ENCODE results near the gene ADGRA1.

The ADGRA1 gene

DNA sequence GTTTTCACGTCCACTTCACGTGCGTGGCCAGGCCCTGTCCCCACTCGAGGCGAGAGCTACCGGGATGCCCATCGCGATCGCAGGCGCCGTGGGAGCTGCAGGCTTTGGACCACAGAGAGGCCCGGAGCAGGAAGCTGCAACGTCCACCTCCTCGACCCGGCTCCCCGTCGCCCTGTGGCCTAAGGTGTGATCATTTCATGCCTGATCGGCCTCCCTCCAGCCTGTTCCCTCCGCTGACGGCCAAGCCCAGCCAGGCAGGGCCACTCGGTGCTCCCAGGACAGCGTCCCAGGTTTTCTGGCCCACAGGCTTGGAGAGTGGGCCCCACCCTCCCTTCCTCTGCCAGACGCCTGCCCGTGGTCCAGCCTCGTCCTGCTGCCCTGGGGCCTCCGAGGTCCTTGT, 91.9 kb downstream of the ADGRA1 start:
- no peak for DNase-seq (ENCODE audit: low spot score)

DNA sequence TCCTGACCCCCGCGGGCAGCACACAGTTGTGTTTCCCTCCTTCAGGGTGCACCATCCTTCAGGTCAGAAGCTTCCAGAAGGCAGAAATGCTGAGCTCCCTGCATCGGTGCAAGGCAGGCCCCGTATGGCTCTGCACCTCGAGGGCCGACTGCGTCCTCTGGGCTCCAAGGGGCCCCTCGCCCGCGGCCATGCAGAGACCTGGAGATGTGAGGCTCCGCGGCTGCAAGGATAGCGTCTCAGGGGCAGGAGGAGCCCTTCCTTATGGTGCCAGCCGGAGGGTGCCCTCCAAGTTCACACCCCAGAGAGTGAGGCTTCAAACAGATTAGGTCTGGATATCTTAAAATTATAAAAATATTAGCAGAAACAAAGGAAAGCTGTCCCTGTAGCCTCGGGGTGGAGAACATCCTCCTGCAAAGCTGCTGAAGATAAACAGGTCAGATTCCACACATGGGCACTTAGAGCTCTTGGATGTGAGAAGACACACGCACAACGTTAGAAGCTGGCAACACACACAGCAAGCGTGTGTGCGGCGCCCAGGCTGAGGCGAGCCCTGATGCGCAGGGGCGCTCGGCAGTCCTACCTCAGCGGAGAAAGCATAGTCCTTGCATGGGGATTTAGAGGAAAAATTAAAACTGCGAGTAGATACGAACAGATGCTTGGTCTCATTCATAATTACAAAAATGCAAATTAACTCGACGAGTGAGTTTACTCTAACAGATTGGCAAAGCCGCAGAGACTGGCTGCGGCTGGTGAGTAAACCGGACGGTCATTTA, 92.7 kb downstream of the ADGRA1 start:
- no peak for DNase-seq (ENCODE audit: low spot score)

- DNase-seq (ENCODE audit: low spot score) = no peak
These were observed 93.4 kb downstream of the ADGRA1 start for GRCh38 chr10:133180965-133181639.
